Mucosa of rectum (tissue), 2 donors: Measurements from ENCODE around the gene ACBD6.
"Not testable (repeated sequence)": the region's sequence is repeated elsewhere in the genome, so short reads cannot be mapped to it uniquely, and the experiment has no call there.

ENCODE experiments used
- H3K27ac ChIP-seq, 2 donors: one replicate each; pipeline ENCODE4 v1.7.0; 2013; ENCODE audit warnings: inconsistent platforms in 2 of 2, low read depth in 2 of 2, low read length in 2 of 2
- H3K27me3 ChIP-seq, 2 donors: one replicate each; pipeline ENCODE4 v1.7.0; 2013; ENCODE audit warnings: low read length in 2 of 2; ENCODE audit not compliant: control insufficient read depth in 2 of 2, insufficient read depth in 2 of 2
- H3K36me3 ChIP-seq, 2 donors: one replicate each; pipeline ENCODE4 v1.7.0; 2013; ENCODE audit warnings: low read length in 2 of 2; ENCODE audit not compliant: control insufficient read depth in 2 of 2, insufficient read depth in 2 of 2
- H3K4me1 ChIP-seq, 2 donors: one replicate each; pipeline ENCODE4 v1.7.0; 2013; ENCODE audit warnings: low read length in 2 of 2, mild to moderate bottlenecking in 1 of 2; ENCODE audit not compliant: control insufficient read depth in 2 of 2, insufficient read depth in 2 of 2
- H3K4me3 ChIP-seq, 2 donors: one replicate each; pipeline ENCODE4 v1.7.0; 2013; ENCODE audit warnings: low read length in 2 of 2
- H3K9ac ChIP-seq, 2 donors: one replicate each; pipeline ENCODE4 v1.7.0; 2013; ENCODE audit warnings: low read length in 2 of 2, low read depth in 1 of 2, mild to moderate bottlenecking in 1 of 2
- H3K9me3 ChIP-seq, 2 donors: one replicate each; pipeline ENCODE4 v1.7.0; 2013; ENCODE audit warnings: low read length in 2 of 2; ENCODE audit not compliant: control insufficient read depth in 2 of 2
- donor health status: healthy.
- donor health status: Normal muscosa, but diverticular disease.

The ACBD6 gene

GRCh38 chr1:180461682-180462081, 40.7 kb downstream of the ACBD6 start:
- H3K36me3 ChIP-seq, H3K9me3 ChIP-seq, H3K27me3 ChIP-seq: not testable (repeated sequence)

GRCh38 chr1:180458807-180459206, 43.6 kb downstream of the ACBD6 start:
- Histone ChIP-seq H3K36me3 (peaks cover 0 to 2% of the 10 kb centered on the region in 2 donors), H3K4me1 (no peaks in the 10 kb centered on the region), H3K4me3 (no peak overlapping the region), H3K9me3 (peaks cover 4 to 5% of the 10 kb centered on the region in 2 donors), H3K9ac (no peak overlapping the region), H3K27ac (no peak overlapping the region), H3K27me3 (no peaks in the 10 kb centered on the region)

More at GRCh38 chr1:180461682-180462081, 40.7 kb downstream of the ACBD6 start:
- H3K4me3 ChIP-seq, H3K4me1 ChIP-seq, H3K9ac ChIP-seq, H3K27ac ChIP-seq: not testable (repeated sequence)

- H3K4me3 ChIP-seq, result no peak overlapping the region
- peaks cover 0 to 2% of the 10 kb centered on the region in 2 donors for H3K36me3 ChIP-seq
- H3K9ac ChIP-seq, result no peak overlapping the region
These were observed 46.2 kb downstream of the ACBD6 start for GRCh38 chr1:180456191-180456590.

GRCh38 chr1:180451504-180451903, 50.9 kb downstream of the ACBD6 start:
- no peak overlapping the region for H3K4me3 ChIP-seq
- H3K9ac ChIP-seq, result no peak overlapping the region
- no peaks in the 10 kb centered on the region for H3K9me3 ChIP-seq
- no peaks in the 10 kb centered on the region for H3K4me1 ChIP-seq
- no peaks in the 10 kb centered on the region for H3K36me3 ChIP-seq
- H3K27ac ChIP-seq, result no peak overlapping the region
- H3K27me3 ChIP-seq, result no peaks in the 10 kb centered on the region

More at GRCh38 chr1:180456191-180456590, 46.2 kb downstream of the ACBD6 start:
- H3K9me3 ChIP-seq, result no peaks in the 10 kb centered on the region
- no peak overlapping the region for H3K27ac ChIP-seq
- no peaks in the 10 kb centered on the region for H3K4me1 ChIP-seq
- no peaks in the 10 kb centered on the region for H3K27me3 ChIP-seq

GRCh38 chr1:180444522-180444921, 57.9 kb downstream of the ACBD6 start:
- Histone ChIP-seq H3K4me3 (no peak overlapping the region), H3K9ac (no peak overlapping the region), H3K27me3 (no peaks in the 10 kb centered on the region), H3K36me3 (no peaks in the 10 kb centered on the region), H3K4me1 (no peaks in the 10 kb centered on the region), H3K9me3 (no peaks in the 10 kb centered on the region), H3K27ac (no peak overlapping the region)

- no peaks in the 10 kb centered on the region for H3K36me3 ChIP-seq
- H3K9me3 ChIP-seq, result no peaks in the 10 kb centered on the region
- no peak overlapping the region for H3K4me3 ChIP-seq
- H3K9ac ChIP-seq, result no peak overlapping the region
- H3K27me3 ChIP-seq, result no peaks in the 10 kb centered on the region
- H3K27ac ChIP-seq, result no peak overlapping the region
- H3K4me1 ChIP-seq, result no peaks in the 10 kb centered on the region
These were observed 62.0 kb downstream of the ACBD6 start for GRCh38 chr1:180440335-180440734.

- Histone ChIP-seq H3K9me3 (no peaks in the 10 kb centered on the region), H3K4me1 (no peaks in the 10 kb centered on the region), H3K9ac (no peak overlapping the region), H3K36me3 (no peaks in the 10 kb centered on the region), H3K27me3 (no peaks in the 10 kb centered on the region), H3K4me3 (no peak overlapping the region), H3K27ac (no peak overlapping the region)
These were observed 66.8 kb downstream of the ACBD6 start for GRCh38 chr1:180435566-180435965.

GRCh38 chr1:180433873-180434272, 68.5 kb downstream of the ACBD6 start:
- Histone ChIP-seq H3K27me3 (no peaks in the 10 kb centered on the region), H3K36me3 (no peaks in the 10 kb centered on the region), H3K9me3 (no peaks in the 10 kb centered on the region), H3K4me1 (no peaks in the 10 kb centered on the region), H3K27ac (no peak overlapping the region), H3K4me3 (no peak overlapping the region), H3K9ac (no peak overlapping the region)

GRCh38 chr1:180431683-180432082, 70.7 kb downstream of the ACBD6 start:
- H3K27me3 ChIP-seq, result no peaks in the 10 kb centered on the region
- H3K9ac ChIP-seq, result no peak overlapping the region
- H3K27ac ChIP-seq, result no peak overlapping the region
- H3K4me3 ChIP-seq, result no peak overlapping the region
- H3K36me3 ChIP-seq, result no peaks in the 10 kb centered on the region
- no peaks in the 10 kb centered on the region for H3K4me1 ChIP-seq
- no peaks in the 10 kb centered on the region for H3K9me3 ChIP-seq

- Histone ChIP-seq H3K27me3 (no peaks in the 10 kb centered on the region), H3K9ac (no peak overlapping the region), H3K4me3 (no peak overlapping the region), H3K27ac (no peak overlapping the region), H3K9me3 (no peaks in the 10 kb centered on the region), H3K36me3 (no peaks in the 10 kb centered on the region), H3K4me1 (no peaks in the 10 kb centered on the region)
These were observed 73.3 kb downstream of the ACBD6 start for GRCh38 chr1:180428782-180429695.
